ENCODE data around the gene SOBP.

The SOBP gene

GRCh38 chr6:107624050-107624449, 134.1 kb downstream of the SOBP start:
- DNase-seq (ENCODE audit: low read depth, low spot score): no peak
- Histone ChIP-seq H3K4me1 (ENCODE audit: control insufficient read depth, insufficient read depth, low read length) (peaks cover 5% of the 10 kb centered on the region; the same call in 1 of the 2 replicates), H3K36me3 (ENCODE audit: control insufficient read depth, insufficient read depth, low read length) (no peaks in the 10 kb centered on the region), H3K4me3 (ENCODE audit: low read length) (no peak overlapping the region), H3K27me3 (ENCODE audit: control insufficient read depth, insufficient read depth, low read length) (no peaks in the 10 kb centered on the region), H3K9me3 (ENCODE audit: control insufficient read depth, insufficient read depth, low read length) (no peaks in the 10 kb centered on the region), H3K27ac (ENCODE audit: low read length) (no peak overlapping the region)
- WGBS (ENCODE audit: insufficient coverage, insufficient read length): no CpG with 5 or more reads among the region's 3 CpGs

GRCh38 chr6:107624541-107624940, 134.6 kb downstream of the SOBP start:
- Histone ChIP-seq H3K36me3 (ENCODE audit: control insufficient read depth, insufficient read depth, low read length) (no peaks in the 10 kb centered on the region), H3K27ac (ENCODE audit: low read length) (no peak overlapping the region), H3K9me3 (ENCODE audit: control insufficient read depth, insufficient read depth, low read length) (no peaks in the 10 kb centered on the region), H3K4me3 (ENCODE audit: low read length) (no peak overlapping the region), H3K27me3 (ENCODE audit: control insufficient read depth, insufficient read depth, low read length) (no peaks in the 10 kb centered on the region), H3K4me1 (ENCODE audit: control insufficient read depth, insufficient read depth, low read length) (peaks cover 5% of the 10 kb centered on the region; the same call in 1 of the 2 replicates)
- WGBS (ENCODE audit: insufficient coverage, insufficient read length): no CpG with 5 or more reads among the region's 1 CpG
- DNase-seq (ENCODE audit: low read depth, low spot score): no peak

GRCh38 chr6:107625264-107625663, 135.3 kb downstream of the SOBP start:
- DNase-seq (ENCODE audit: low read depth, low spot score): no peak
- no CpG with 5 or more reads among the region's 1 CpG for WGBS (ENCODE audit: insufficient coverage, insufficient read length)

GRCh38 chr6:107626645-107627044, 136.7 kb downstream of the SOBP start:
- no peak overlapping the region for H3K27ac ChIP-seq (ENCODE audit: low read length)
- no peak overlapping the region for H3K4me3 ChIP-seq (ENCODE audit: low read length)
- no CpG with 5 or more reads among the region's 5 CpGs for WGBS (ENCODE audit: insufficient coverage, insufficient read length)
- DNase-seq (ENCODE audit: low read depth, low spot score): no peak
- H3K36me3 ChIP-seq (ENCODE audit: control insufficient read depth, insufficient read depth, low read length): no peaks in the 10 kb centered on the region
- H3K9me3 ChIP-seq (ENCODE audit: control insufficient read depth, insufficient read depth, low read length): no peaks in the 10 kb centered on the region
- no peaks in the 10 kb centered on the region for H3K27me3 ChIP-seq (ENCODE audit: control insufficient read depth, insufficient read depth, low read length)
- H3K4me1 ChIP-seq (ENCODE audit: control insufficient read depth, insufficient read depth, low read length): peaks cover 3% of the 10 kb centered on the region; the same call in 1 of the 2 replicates

More at GRCh38 chr6:107625264-107625663, 135.3 kb downstream of the SOBP start:
- H3K4me1 ChIP-seq (ENCODE audit: control insufficient read depth, insufficient read depth, low read length): peaks cover 5% of the 10 kb centered on the region; the same call in 1 of the 2 replicates
- no peak overlapping the region for H3K4me3 ChIP-seq (ENCODE audit: low read length)
- no peaks in the 10 kb centered on the region for H3K9me3 ChIP-seq (ENCODE audit: control insufficient read depth, insufficient read depth, low read length)
- no peaks in the 10 kb centered on the region for H3K27me3 ChIP-seq (ENCODE audit: control insufficient read depth, insufficient read depth, low read length)
- H3K27ac ChIP-seq (ENCODE audit: low read length): no peak overlapping the region
- no peaks in the 10 kb centered on the region for H3K36me3 ChIP-seq (ENCODE audit: control insufficient read depth, insufficient read depth, low read length)

GRCh38 chr6:107627969-107628368, 138.1 kb downstream of the SOBP start:
- H3K4me3 ChIP-seq (ENCODE audit: low read length): no peak overlapping the region
- H3K4me1 ChIP-seq (ENCODE audit: control insufficient read depth, insufficient read depth, low read length): peaks cover 3% of the 10 kb centered on the region; the same call in 1 of the 2 replicates
- H3K27ac ChIP-seq (ENCODE audit: low read length): no peak overlapping the region
- H3K36me3 ChIP-seq (ENCODE audit: control insufficient read depth, insufficient read depth, low read length): no peaks in the 10 kb centered on the region
- H3K9me3 ChIP-seq (ENCODE audit: control insufficient read depth, insufficient read depth, low read length): no peaks in the 10 kb centered on the region
- no CpG with 5 or more reads among the region's 4 CpGs for WGBS (ENCODE audit: insufficient coverage, insufficient read length)
- no peaks in the 10 kb centered on the region; the same call in 1 of the 2 replicates for H3K27me3 ChIP-seq (ENCODE audit: control insufficient read depth, insufficient read depth, low read length)
- DNase-seq (ENCODE audit: low read depth, low spot score): no peak

GRCh38 chr6:107628878-107629277, 139.0 kb downstream of the SOBP start:
- WGBS (ENCODE audit: insufficient coverage, insufficient read length): no CpG with 5 or more reads among the region's 3 CpGs
- DNase-seq (ENCODE audit: low read depth, low spot score): no peak
- no peaks in the 10 kb centered on the region for H3K9me3 ChIP-seq (ENCODE audit: control insufficient read depth, insufficient read depth, low read length)
- peaks cover 5% of the 10 kb centered on the region; the same call in 1 of the 2 replicates for H3K4me1 ChIP-seq (ENCODE audit: control insufficient read depth, insufficient read depth, low read length)
- H3K27me3 ChIP-seq (ENCODE audit: control insufficient read depth, insufficient read depth, low read length): peaks cover 4% of the 10 kb centered on the region; the same call in 1 of the 2 replicates
- no peaks in the 10 kb centered on the region for H3K36me3 ChIP-seq (ENCODE audit: control insufficient read depth, insufficient read depth, low read length)
- H3K27ac ChIP-seq (ENCODE audit: low read length): no peak overlapping the region
- H3K4me3 ChIP-seq (ENCODE audit: low read length): no peak overlapping the region

- H3K27me3 ChIP-seq (ENCODE audit: control insufficient read depth, insufficient read depth, low read length): peaks cover 4% of the 10 kb centered on the region; the same call in 1 of the 2 replicates
- no peak overlapping the region for H3K4me3 ChIP-seq (ENCODE audit: low read length)
- H3K9me3 ChIP-seq (ENCODE audit: control insufficient read depth, insufficient read depth, low read length): no peaks in the 10 kb centered on the region
- no peak for DNase-seq (ENCODE audit: low read depth, low spot score)
- whole genome bisulfite sequencing (ENCODE audit: insufficient coverage, insufficient read length): no CpG with 5 or more reads among the region's 6 CpGs
- peaks cover 5% of the 10 kb centered on the region; the same call in 1 of the 2 replicates for H3K4me1 ChIP-seq (ENCODE audit: control insufficient read depth, insufficient read depth, low read length)
- no peaks in the 10 kb centered on the region; the same call in 1 of the 2 replicates for H3K36me3 ChIP-seq (ENCODE audit: control insufficient read depth, insufficient read depth, low read length)
- no peak overlapping the region for H3K27ac ChIP-seq (ENCODE audit: low read length)
These were observed 139.7 kb downstream of the SOBP start for GRCh38 chr6:107629548-107630129.

GRCh38 chr6:107630348-107630977, 140.5 kb downstream of the SOBP start:
- no peak for DNase-seq (ENCODE audit: low read depth, low spot score)
- Histone ChIP-seq H3K36me3 (ENCODE audit: control insufficient read depth, insufficient read depth, low read length) (no peaks in the 10 kb centered on the region; the same call in 1 of the 2 replicates), H3K4me3 (ENCODE audit: low read length) (no peak overlapping the region), H3K27me3 (ENCODE audit: control insufficient read depth, insufficient read depth, low read length) (peaks cover 6% of the 10 kb centered on the region; the same call in 1 of the 2 replicates), H3K4me1 (ENCODE audit: control insufficient read depth, insufficient read depth, low read length) (peaks cover 5% of the 10 kb centered on the region; the same call in 1 of the 2 replicates), H3K27ac (ENCODE audit: low read length) (no peak overlapping the region), H3K9me3 (ENCODE audit: control insufficient read depth, insufficient read depth, low read length) (no peaks in the 10 kb centered on the region)
- no CpG with 5 or more reads among the region's 4 CpGs for WGBS (ENCODE audit: insufficient coverage, insufficient read length)

GRCh38 chr6:107632381-107633136, 142.6 kb downstream of the SOBP start:
- Histone ChIP-seq H3K27me3 (ENCODE audit: control insufficient read depth, insufficient read depth, low read length) (peaks cover 6% of the 10 kb centered on the region; the same call in 1 of the 2 replicates), H3K36me3 (ENCODE audit: control insufficient read depth, insufficient read depth, low read length) (no peaks in the 10 kb centered on the region; the same call in 1 of the 2 replicates), H3K27ac (ENCODE audit: low read length) (no peak overlapping the region), H3K4me1 (ENCODE audit: control insufficient read depth, insufficient read depth, low read length) (peaks cover 5% of the 10 kb centered on the region; the same call in 1 of the 2 replicates), H3K4me3 (ENCODE audit: low read length) (no peak overlapping the region), H3K9me3 (ENCODE audit: control insufficient read depth, insufficient read depth, low read length) (no peaks in the 10 kb centered on the region)
- no CpG with 5 or more reads among the region's 2 CpGs for WGBS (ENCODE audit: insufficient coverage, insufficient read length)
- no peak for DNase-seq (ENCODE audit: low read depth, low spot score)

GRCh38 chr6:107633680-107634323, 143.9 kb downstream of the SOBP start:
- no peak for DNase-seq (ENCODE audit: low read depth, low spot score)
- no CpG with 5 or more reads among the region's 39 CpGs for WGBS (ENCODE audit: insufficient coverage, insufficient read length)
- no peaks in the 10 kb centered on the region for H3K9me3 ChIP-seq (ENCODE audit: control insufficient read depth, insufficient read depth, low read length)
- no peak overlapping the region for H3K27ac ChIP-seq (ENCODE audit: low read length)
- H3K36me3 ChIP-seq (ENCODE audit: control insufficient read depth, insufficient read depth, low read length): no peaks in the 10 kb centered on the region; the same call in 1 of the 2 replicates
- peaks cover 6% of the 10 kb centered on the region; the same call in 1 of the 2 replicates for H3K27me3 ChIP-seq (ENCODE audit: control insufficient read depth, insufficient read depth, low read length)
- H3K4me3 ChIP-seq (ENCODE audit: low read length): no peak overlapping the region; the same call in 1 of the 2 replicates
- 0 out of 2 replicates have a peak, but pooled peaks cover 2% of the 10 kb centered on the region for H3K4me1 ChIP-seq (ENCODE audit: control insufficient read depth, insufficient read depth, low read length)

All from iPS DF 6.9 (cell line).